AG08396 (cell line): ENCODE results near the gene ACSL3.

Experiments
- DNase-seq: peaks from one replicate; pipeline ENCODE4 v3.0.0; 2012; ENCODE audit warnings: low spot score, mixed read lengths

ACSL3 gene

GRCh38 chr2:222942977-222943376 lies 82.1 kb downstream of the ACSL3 start:
- DNase-seq, result no peak

DNA sequence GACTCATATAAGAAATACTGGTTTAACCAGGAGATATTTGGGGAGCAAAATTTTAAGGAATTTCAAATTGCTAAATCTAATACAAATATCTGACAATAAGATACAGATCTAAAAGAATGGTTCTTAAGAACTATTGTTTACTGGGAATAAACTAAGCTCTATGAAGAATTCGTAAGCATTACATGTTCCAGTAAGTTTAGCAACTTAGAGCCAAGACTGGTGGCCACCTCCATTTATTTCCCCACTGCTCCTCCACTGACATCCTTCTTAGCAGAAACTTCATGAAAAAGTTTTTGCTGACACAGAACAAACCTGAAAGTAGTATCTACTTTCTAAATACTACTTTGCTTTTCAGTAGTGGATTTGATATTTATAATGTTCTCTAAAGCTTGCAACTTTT lies 83.0 kb downstream of the ACSL3 start:
- no peak for DNase-seq

DNA sequence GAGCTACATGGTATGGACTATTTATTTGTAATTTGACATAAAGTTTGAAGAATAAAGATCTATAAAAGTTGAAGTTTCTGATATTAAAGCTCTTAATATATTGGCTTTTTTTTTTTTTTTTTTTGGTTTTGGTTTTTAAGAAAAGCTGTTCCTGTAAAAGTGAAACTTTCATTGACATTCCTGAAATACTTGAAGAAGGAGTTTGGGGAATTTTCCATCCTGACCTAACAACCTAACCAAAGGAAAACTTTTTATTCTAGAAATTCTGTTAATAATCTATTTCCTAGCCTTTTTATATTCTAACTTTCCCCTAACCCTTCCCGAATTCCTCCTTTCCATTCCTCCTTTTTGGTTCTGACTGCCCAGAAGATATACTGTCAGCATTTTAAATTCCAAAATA lies 83.7 kb downstream of the ACSL3 start:
- DNase-seq, result no peak

- DNase-seq, result no peak
Measured at GRCh38 chr2:222944971-222945740, 84.3 kb downstream of the ACSL3 start.

DNA sequence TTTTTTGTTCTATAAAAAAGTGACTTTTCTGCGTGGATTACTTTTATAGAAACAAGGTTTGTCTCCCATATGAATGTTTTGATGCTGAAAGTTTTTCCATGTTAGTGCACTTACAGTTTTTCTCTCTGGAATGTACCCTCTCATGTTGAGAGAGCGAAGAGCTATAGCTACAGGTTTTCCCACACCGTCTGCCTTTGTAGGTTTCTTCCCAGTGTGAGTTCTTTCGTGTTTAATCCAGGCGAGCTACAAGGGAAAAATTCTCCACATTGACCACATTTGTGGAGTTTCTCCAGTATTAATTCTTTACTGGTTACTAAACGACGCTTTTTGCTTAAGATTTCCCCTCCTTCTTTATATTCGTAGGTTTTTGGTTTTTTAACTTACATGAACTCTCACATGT lies 85.1 kb downstream of the ACSL3 start:
- no peak for DNase-seq

DNA sequence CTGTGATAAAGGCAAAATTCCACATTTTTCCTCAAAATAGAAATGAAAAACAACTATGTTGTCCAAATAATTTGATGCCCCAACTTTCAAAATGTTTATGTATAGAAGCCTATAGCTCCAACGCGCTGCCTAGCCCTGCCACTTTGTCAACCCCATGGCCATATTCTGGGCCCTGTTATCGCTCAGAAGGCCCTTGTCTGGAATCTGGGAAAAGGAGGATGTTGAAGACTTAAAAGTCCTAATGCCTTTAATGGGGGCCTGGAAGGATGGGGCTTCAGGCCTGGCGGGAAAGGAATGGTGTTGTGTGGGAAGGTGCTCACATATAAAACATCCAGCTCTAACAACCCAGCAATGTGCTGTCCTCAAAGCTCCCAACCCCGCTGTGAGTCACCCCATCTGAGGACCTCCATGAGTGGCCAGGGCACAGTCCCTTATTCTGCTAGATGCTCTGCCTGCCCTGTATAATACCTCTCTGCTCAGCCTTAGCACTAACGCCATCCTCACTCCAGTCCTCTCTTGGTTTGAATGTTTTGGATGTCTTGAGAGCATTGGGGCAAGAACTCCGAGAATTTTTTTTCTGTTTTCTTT lies 86.0 kb downstream of the ACSL3 start:
- DNase-seq, result no peak

DNA sequence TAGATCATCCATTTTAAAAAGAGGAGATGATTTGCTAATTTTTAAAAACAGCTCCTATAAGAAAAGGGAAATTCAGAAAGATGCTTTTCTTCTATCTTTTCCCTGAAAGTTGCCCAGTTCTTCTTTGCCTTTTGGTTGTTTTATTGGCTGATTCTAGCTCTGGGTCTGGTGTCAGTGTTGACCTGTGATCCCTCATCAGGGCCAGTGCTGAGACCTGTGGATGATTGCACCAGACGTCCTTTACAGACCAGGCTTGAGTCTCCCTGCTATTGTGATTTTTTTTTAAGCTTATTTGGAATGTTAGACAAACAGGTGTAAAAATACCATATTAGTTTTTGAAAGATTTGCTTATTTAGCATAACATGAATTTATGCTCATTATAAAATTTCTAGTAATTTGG lies 88.2 kb downstream of the ACSL3 start:
- no peak for DNase-seq

- DNase-seq, result no peak
Measured at GRCh38 chr2:222949690-222950323, 89.0 kb downstream of the ACSL3 start.

- peak; percentile 22 for DNase-seq
Measured at GRCh38 chr2:222950638-222951285, 89.9 kb downstream of the ACSL3 start.

DNA sequence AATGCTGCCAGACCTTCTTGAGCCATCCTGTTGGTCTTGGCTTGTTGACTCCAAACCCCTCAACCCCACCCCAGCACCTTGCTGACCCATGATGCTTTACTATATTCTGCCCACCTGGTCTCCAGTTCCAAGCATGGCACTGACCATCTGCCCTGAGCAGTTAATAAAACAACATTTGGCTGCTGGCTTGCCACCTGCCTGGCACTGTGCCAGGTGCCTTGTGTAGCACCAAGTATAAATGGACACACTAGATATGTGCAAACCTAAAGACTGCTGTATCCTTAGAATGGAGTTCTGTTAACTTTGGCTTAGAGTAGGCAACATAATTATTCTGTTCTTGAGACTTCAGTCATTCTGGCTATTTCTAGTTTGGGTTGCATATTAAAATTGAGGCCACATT lies 91.4 kb downstream of the ACSL3 start:
- no peak for DNase-seq

DNA sequence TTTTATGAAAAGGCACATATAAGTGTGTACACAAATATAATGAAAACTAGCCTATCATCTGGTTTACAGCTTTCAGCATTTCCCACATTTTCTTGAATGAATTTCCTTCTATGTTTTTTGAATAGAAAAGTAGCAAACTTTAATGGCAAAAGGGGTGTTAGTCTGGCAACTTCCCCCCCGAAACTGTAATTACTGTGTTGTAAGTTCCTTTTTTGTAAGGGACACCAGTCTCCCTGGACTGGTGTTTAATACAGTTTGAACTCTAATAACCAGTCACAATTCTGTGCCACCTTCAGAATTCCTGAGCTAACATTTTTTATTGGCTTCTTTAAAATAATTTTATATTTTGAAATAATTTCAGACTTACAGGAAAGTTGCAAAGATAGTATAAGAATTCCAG lies 94.2 kb downstream of the ACSL3 start:
- DNase-seq, result no peak

GRCh38 chr2:222959358-222959757 lies 98.5 kb downstream of the ACSL3 start:
- DNase-seq, result peak; percentile 81

DNA sequence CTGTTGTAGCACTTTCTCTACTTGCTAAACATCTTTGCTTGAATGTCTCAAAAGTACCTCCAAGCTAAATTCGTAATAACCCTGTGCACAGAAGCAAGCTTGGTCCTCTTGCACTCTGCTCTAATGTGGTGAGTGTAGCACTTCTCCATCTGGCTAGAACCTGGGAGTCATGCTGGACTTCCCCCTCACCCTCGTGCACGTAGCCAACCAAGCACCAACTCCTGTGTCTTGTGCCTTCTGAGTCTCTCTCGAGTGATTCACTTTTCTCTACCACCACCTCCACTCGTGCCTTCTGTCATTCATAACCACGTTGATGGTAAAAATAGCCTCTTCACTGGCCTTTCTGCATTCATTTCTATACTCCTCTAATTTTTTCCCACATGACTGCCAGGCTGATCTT lies 99.3 kb downstream of the ACSL3 start:
- no peak for DNase-seq

GRCh38 chr2:222963641-222964040 lies 102.8 kb downstream of the ACSL3 start:
- DNase-seq, result no peak

DNA sequence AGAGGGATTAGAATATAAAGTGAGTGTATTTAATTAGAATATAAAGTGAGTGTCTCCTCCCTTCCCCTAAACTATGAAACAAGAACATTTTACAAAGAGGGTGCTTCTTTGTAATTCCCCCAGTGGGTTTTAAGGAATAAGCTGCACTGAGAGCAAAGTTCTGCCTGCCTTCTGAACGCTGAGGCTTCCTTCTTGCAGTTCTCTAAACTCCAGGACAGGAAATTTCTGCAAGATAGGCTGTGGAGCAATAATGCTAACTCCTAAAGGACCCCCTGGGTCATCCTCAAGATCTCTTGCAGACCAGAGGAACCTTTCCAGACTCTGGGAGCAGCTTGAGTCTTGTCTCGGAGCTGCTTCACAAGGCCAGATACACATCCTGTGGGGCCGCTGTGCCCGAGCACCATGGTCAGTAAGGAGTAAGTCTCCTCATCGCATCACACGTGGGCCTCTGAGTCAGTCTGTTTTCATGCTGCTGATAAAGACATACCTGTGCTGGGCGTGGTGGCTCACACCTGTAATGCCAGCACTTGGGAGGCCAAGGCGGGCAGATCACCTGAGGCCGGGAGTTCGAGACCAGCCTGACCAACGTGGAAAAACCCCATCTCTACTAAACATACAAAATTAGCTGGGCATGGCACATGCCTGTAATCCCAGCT lies 103.7 kb downstream of the ACSL3 start:
- DNase-seq, result no peak

DNA sequence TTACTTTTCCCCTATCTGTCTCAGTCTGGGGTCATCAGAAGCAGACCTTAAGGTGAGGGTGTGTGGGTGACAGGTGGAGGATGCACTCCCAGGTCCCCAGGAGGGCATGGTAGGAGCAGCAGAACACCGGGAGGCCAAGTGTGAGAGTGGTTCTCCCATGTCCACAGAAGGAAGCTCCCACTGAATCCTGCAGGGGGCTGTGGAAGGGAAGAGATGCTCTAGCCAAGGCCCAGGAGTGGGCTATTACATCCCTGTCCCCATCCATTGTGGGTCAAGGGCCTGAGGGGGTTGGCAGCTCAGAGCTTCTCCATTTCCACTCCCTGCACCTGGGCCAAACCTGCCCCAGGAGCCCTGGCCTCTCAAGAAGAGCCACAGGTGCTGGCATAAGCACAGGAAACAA lies 104.7 kb downstream of the ACSL3 start:
- no peak for DNase-seq

GRCh38 chr2:222968550-222969155 lies 107.8 kb downstream of the ACSL3 start:
- DNase-seq, result no peak

- DNase-seq, result no peak
Measured at GRCh38 chr2:222969491-222969890, 108.7 kb downstream of the ACSL3 start.

- DNase-seq, result no peak
Measured at GRCh38 chr2:222972420-222972819, 111.6 kb downstream of the ACSL3 start.

DNA sequence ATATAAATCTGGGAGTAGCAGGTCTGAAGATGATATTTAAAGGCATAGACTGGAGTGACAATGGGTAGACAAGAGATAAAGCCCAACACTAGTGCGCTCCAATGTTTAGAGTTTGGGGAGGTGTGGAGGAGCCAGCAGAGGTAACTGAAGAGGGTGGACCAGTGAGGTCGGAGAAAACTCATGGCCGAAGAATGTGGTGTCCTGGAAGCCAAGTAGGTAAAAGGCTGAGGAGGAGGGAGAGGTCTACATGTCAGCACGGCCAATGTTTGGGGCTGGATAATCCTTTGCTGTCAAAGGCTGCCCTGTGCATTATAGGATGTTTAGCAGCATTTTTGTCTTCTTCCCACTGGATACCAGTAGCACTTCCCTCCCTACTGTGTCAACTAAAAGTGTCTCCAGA lies 112.4 kb downstream of the ACSL3 start:
- no peak for DNase-seq

DNA sequence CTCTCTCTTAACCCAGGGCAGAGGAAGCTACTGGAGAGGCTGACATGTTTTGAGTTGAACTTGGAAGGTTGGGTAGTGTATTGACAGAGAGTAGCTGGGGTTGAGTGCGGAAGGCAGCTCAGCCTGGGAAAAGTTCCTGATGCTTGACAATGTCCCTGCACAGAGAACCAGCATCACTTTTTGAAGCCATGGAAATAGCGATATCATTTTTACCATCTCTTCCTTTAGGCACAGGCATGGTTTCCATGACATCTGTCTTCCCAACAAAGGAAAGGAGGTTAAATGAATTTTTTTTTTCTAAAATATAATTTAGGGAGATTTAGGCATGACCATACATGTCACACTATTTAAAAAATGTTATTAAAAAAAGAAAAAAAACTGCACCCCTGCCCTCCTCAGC lies 112.9 kb downstream of the ACSL3 start:
- DNase-seq, result no peak

DNA sequence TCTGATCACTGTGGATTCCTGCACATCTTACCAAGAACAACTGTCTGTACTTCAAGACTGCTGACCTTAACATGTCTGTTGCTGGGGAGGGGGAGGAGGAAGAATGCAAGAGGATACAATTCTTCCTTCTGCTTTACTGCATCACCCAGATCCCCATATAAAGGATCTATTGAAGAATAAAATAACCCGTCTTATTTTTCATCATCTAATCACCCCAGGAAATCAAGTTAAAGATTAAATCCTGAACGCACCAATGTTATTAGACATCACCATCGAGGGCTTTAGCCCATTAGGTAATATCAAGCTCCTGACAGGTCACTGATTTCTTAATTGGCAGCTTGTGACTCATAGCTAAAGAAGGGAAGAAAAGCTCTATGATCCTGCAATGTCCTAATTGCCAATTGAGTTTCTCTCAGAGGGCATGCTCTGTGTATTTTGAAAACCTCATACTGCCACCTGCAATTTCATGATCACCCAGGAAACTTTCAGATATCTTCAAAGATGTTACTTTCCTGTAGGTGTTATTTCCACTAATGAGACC lies 115.8 kb downstream of the ACSL3 start:
- no peak for DNase-seq
